ENCODE data around the gene SLC6A7. TPM values are rescaled to one million over a fixed set of nuclear protein-coding genes. Genes with fewer than 3 reads are reported as not detected.

Gene SLC6A7
- total RNA-seq, 4 donors from 2014 or later = 0.07 TPM; not detected in 3

GRCh38 chr5:150149618-150150017, 40.2 kb upstream of the SLC6A7 start:
- Histone ChIP-seq H3K9me3 (no peaks in the 10 kb centered on the region), H3K36me3 (no peaks in the 10 kb centered on the region), H3K27me3 (no peaks in the 10 kb centered on the region), H3K4me1 (no peaks in the 10 kb centered on the region), H3K4me3 (peak overlapping the region in 2 of 4 donors; percentile 56 to 57), H3K27ac (peak overlapping the region; percentile 75 to 84 (median 78))
- TF ChIP-seq, protein P1, sequence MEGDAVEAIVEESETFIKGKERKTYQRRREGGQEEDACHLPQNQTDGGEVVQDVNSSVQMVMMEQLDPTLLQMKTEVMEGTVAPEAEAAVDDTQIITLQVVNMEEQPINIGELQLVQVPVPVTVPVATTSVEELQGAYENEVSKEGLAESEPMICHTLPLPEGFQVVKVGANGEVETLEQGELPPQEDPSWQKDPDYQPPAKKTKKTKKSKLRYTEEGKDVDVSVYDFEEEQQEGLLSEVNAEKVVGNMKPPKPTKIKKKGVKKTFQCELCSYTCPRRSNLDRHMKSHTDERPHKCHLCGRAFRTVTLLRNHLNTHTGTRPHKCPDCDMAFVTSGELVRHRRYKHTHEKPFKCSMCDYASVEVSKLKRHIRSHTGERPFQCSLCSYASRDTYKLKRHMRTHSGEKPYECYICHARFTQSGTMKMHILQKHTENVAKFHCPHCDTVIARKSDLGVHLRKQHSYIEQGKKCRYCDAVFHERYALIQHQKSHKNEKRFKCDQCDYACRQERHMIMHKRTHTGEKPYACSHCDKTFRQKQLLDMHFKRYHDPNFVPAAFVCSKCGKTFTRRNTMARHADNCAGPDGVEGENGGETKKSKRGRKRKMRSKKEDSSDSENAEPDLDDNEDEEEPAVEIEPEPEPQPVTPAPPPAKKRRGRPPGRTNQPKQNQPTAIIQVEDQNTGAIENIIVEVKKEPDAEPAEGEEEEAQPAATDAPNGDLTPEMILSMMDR (IDR thresholded peaks at IDR 0.05 in 4 of 5, conservative IDR thresholded peaks at IDR 0.05 in 1 of 5) = no peak
- no peak for TF ChIP-seq POLR2A (IDR thresholded peaks at IDR 0.05)
- in situ Hi-C loops (cut with MboI; ENCODE audit: low sequenced_read_pairs in 4 of 4) = no loop called here
- DNase-seq (no peak), ATAC-seq (no peak)
- intact Hi-C loops (cut with DNase I; ENCODE audit: low total_unique reads) = no loop called here

DNA sequence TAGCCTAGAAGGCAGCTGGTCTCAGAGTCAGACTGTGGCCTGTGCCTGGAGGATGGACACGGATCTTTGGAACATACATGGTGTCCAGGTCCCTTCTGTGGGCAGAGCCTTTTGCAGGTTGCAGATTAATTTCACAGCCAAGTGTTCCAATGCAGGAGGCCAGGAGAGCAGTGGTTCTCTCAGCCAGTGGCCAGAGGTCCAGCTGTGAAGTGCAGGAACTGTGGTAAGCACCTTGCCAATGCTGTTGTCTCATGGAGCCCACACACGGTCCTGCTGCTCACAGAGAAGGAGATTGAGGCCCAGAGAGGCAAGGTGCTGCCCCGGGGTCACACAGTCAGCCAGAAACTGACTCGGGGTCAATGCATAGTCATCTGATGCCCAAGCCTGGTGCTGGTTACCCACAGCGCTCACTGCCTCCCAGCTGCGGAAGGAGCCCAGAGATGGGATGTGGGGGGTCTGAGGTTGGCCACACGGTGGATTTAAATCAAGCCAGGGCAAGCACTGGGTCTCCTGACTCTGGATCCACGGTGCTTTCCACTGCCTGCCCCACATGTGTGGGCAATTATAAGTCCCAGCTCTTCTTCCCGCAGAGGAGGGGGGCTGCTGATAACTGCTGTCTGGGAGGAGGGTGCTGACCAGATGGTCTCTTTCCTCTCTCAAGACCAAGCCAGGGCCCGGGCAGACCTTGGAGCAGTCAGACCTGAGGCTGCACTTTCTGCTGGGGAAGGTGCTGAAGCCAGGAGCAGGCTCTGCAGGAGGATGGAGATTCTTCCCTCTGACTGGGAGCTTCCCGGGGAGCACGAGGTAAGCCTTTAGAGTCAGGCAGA, 37.0 kb upstream of the SLC6A7 start:
- in situ Hi-C loops (cut with MboI; ENCODE audit: low sequenced_read_pairs in 4 of 4) (no loop called here), intact Hi-C loops (cut with DNase I; ENCODE audit: low total_unique reads) (no loop called here)
- H3K4me3 ChIP-seq = peak overlapping the region; percentile 55 to 61 (median 56)
- no peaks in the 10 kb centered on the region for H3K9me3 ChIP-seq
- ATAC-seq (no peak), DNase-seq (no peak)
- no peaks in the 10 kb centered on the region for H3K27me3 ChIP-seq
- no peaks in the 10 kb centered on the region for H3K36me3 ChIP-seq
- H3K4me1 ChIP-seq = peaks cover 0 to 5% of the 10 kb centered on the region in 2 donors
- TF ChIP-seq, protein P1 (IDR thresholded peaks at IDR 0.05 in 4 of 5, conservative IDR thresholded peaks at IDR 0.05 in 1 of 5) = no peak
- no peak for TF ChIP-seq POLR2A (IDR thresholded peaks at IDR 0.05)
- peak overlapping the region; percentile 76 to 84 (median 82) for H3K27ac ChIP-seq

GRCh38 chr5:150153483-150153882, 36.4 kb upstream of the SLC6A7 start:
- H3K27ac ChIP-seq = peak overlapping the region; percentile 76 to 84 (median 82)
- H3K36me3 ChIP-seq = no peaks in the 10 kb centered on the region
- in situ Hi-C loops (cut with MboI; ENCODE audit: low sequenced_read_pairs in 4 of 4) = no loop called here
- peak overlapping the region; percentile 55 to 61 (median 56) for H3K4me3 ChIP-seq
- ATAC-seq (no peak), DNase-seq (no peak)
- H3K9me3 ChIP-seq = no peaks in the 10 kb centered on the region
- TF ChIP-seq, protein P1 (IDR thresholded peaks at IDR 0.05 in 4 of 5, conservative IDR thresholded peaks at IDR 0.05 in 1 of 5) = no peak
- no peak for TF ChIP-seq POLR2A (IDR thresholded peaks at IDR 0.05)
- peaks cover 0 to 10% of the 10 kb centered on the region in 2 donors for H3K4me1 ChIP-seq
- intact Hi-C loops (cut with DNase I; ENCODE audit: low total_unique reads) = no loop called here
- H3K27me3 ChIP-seq = no peaks in the 10 kb centered on the region

- DNase-seq (no peak), ATAC-seq (no peak)
- no peaks in the 10 kb centered on the region for H3K36me3 ChIP-seq
- intact Hi-C loops (cut with DNase I; ENCODE audit: low total_unique reads) = no loop called here
- in situ Hi-C loops (cut with MboI; ENCODE audit: low sequenced_read_pairs in 4 of 4) = no loop called here
- no peaks in the 10 kb centered on the region for H3K27me3 ChIP-seq
- H3K9me3 ChIP-seq = no peaks in the 10 kb centered on the region
- peak overlapping the region; percentile 76 to 84 (median 82) for H3K27ac ChIP-seq
- TF ChIP-seq POLR2A (IDR thresholded peaks at IDR 0.05) = no peak
- TF ChIP-seq, protein P1 (IDR thresholded peaks at IDR 0.05 in 4 of 5, conservative IDR thresholded peaks at IDR 0.05 in 1 of 5) = no peak
- peak overlapping the region; percentile 55 to 61 (median 56) for H3K4me3 ChIP-seq
- H3K4me1 ChIP-seq = peaks cover 0 to 11% of the 10 kb centered on the region in 2 donors
Measured at GRCh38 chr5:150153957-150154617, 35.8 kb upstream of the SLC6A7 start.

Data from gastrocnemius medialis (tissue), 4 donors.